ENCODE data around the gene GPR18.

- TF ChIP-seq, protein P1, sequence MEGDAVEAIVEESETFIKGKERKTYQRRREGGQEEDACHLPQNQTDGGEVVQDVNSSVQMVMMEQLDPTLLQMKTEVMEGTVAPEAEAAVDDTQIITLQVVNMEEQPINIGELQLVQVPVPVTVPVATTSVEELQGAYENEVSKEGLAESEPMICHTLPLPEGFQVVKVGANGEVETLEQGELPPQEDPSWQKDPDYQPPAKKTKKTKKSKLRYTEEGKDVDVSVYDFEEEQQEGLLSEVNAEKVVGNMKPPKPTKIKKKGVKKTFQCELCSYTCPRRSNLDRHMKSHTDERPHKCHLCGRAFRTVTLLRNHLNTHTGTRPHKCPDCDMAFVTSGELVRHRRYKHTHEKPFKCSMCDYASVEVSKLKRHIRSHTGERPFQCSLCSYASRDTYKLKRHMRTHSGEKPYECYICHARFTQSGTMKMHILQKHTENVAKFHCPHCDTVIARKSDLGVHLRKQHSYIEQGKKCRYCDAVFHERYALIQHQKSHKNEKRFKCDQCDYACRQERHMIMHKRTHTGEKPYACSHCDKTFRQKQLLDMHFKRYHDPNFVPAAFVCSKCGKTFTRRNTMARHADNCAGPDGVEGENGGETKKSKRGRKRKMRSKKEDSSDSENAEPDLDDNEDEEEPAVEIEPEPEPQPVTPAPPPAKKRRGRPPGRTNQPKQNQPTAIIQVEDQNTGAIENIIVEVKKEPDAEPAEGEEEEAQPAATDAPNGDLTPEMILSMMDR (IDR thresholded peaks at IDR 0.05) = no peak
- no peak for TF ChIP-seq ZFX (IDR thresholded peaks at IDR 0.05; ENCODE audit: borderline replicate concordance)
Measured at GRCh38 chr13:99267927-99268326, 9.7 kb upstream of the GPR18 start.
